Adrenal gland (tissue), 5 donors: ENCODE results near the gene SCNN1G.

Source experiments
- POLR2A ChIP-seq, 2 donors: fragments of 450-650 bp; IDR thresholded peaks; one replicate each; pipeline ENCODE4 v1.6.1; 2017; ENCODE audit warnings: antibody characterized with exemption in 2 of 2, mild to moderate bottlenecking in 2 of 2, moderate library complexity in 1 of 2
- TF ChIP-seq, protein P1 (sequence below), 6 experiments: fragments of 450-650 bp in 4 of 6; fragments of 200-600 bp in 2 of 6; sonication (generic) in 1 of 6; IDR thresholded peaks; 1 replicate in 5 of 6; 2 replicates in 1 of 6; pipeline versions ENCODE4 v1.5.1 to v1.8.0; 2016 to 2021; ENCODE audit warnings: antibody characterized with exemption in 6 of 6, mild to moderate bottlenecking in 2 of 6, moderate library complexity in 1 of 6
- donor health status: DM: no; HTN: no; CAD: no.

DNA sequence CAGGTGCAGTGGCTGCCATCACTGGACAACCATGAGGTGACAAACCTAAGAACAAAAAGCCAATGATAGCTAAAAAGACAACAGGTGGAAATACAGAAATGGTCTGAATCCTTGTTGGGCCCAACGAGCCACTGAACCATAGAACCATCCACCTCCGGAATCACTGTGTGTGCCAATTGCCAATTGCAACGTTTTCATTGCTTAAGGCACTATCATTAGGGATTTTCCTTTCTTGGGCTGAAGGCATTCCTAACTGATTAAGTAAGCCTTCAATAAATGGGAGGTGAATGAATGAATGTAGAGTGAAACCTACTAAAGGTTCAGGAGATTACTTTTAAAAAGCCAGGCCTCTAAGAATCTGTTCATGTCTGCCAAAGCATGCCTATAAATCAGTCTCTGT lies 36.9 kb upstream of the SCNN1G start:
- TF ChIP-seq POLR2A (IDR thresholded peaks at IDR 0.05): no peak
- TF ChIP-seq, protein P1, sequence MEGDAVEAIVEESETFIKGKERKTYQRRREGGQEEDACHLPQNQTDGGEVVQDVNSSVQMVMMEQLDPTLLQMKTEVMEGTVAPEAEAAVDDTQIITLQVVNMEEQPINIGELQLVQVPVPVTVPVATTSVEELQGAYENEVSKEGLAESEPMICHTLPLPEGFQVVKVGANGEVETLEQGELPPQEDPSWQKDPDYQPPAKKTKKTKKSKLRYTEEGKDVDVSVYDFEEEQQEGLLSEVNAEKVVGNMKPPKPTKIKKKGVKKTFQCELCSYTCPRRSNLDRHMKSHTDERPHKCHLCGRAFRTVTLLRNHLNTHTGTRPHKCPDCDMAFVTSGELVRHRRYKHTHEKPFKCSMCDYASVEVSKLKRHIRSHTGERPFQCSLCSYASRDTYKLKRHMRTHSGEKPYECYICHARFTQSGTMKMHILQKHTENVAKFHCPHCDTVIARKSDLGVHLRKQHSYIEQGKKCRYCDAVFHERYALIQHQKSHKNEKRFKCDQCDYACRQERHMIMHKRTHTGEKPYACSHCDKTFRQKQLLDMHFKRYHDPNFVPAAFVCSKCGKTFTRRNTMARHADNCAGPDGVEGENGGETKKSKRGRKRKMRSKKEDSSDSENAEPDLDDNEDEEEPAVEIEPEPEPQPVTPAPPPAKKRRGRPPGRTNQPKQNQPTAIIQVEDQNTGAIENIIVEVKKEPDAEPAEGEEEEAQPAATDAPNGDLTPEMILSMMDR (IDR thresholded peaks at IDR 0.05): no peak
